HL-60 (cell line): ENCODE measurements around the gene TET2.

Experiments
- CTCF ChIP-seq: IDR thresholded peaks from one replicate; pipeline ENCODE4 v1.5.1; 2011; ENCODE audit warnings: low read length, control low read depth, inconsistent platforms; ENCODE audit not compliant: insufficient read depth
- POLR2AphosphoS5 ChIP-seq: IDR thresholded peaks from 2 replicates; pipeline ENCODE4 v1.6.1; 2012; ENCODE audit warnings: low read depth
- REST ChIP-seq: IDR thresholded peaks from 2 replicates; pipeline ENCODE4 v1.6.1; 2012; ENCODE audit warnings: low read depth; ENCODE audit not compliant: insufficient replicate concordance
- SPI1 ChIP-seq: IDR thresholded peaks from 2 replicates; pipeline ENCODE4 v1.6.1; 2012; ENCODE audit warnings: low read depth, mild to moderate bottlenecking, borderline replicate concordance

- TF ChIP-seq REST (no peak), CTCF (no peak), POLR2AphosphoS5 (no peak), SPI1 (no peak)
Observed at GRCh38 chr4:105277702-105278101, 131.0 kb downstream of the TET2 start.
